C4-2B (cell line): ENCODE data around the gene CYFIP1.
A peak's percentile ranks its signal among the peaks of the same experiment; 100 is the strongest.
"Not testable (repeated sequence)": the region's sequence is repeated elsewhere in the genome, so short reads cannot be mapped to it uniquely, and the experiment has no call there.

ENCODE experiments used
- H3K27ac ChIP-seq: fragments of 450-650 bp; 2 replicates; pipeline ENCODE4 v1.5.1; 2017
- CTCF ChIP-seq: fragments of 450-650 bp; conservative IDR thresholded peaks from 2 replicates; pipeline ENCODE4 v1.5.1; 2017; ENCODE audit warnings: mild to moderate bottlenecking
- ZFX ChIP-seq: fragments of 450-650 bp; IDR thresholded peaks from 2 replicates; pipeline ENCODE4 v1.6.1; 2017

The CYFIP1 gene

DNA sequence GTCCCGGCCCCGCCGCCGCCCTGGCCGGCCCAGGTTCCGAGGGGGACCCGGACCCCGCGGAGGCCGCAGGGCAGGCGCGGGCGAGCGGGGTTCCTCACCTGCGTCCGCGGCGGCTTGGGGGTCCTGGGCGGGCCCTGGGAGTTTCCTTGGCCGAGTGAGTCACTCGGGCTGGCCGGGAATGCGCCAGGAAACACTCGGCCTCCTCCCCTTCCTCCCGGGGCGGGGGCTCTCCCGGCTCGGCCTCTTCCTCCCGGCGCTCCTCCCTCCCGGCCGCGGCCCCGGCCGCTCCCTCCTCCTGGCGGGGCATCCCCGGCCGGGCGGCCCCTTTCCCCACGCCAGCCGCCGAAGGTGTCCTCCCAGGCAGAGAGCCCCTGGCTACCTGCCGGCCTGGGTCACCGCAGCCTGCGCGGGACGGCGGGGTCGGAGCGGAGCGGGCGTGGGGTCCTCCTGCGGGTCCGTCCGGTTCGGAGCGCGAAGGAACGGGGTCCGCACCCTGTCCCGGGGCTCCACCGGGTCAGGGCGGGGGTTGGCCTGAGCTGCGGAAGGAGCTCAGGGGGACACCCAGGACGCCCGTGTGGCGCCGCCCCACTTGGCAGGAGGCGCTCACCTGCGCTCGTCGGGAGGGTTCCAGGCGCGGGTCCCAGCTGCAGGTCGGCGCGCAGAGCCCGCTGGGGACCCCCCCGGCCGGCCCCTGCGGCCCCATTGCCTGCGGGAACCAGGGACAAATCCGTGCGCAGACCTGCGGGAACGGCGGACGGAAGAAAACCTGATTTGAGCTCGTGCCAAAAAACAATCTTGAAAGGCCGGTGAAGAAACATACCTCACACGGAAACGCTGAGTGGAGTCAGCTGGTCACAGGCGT, at the start of gene CYFIP1:
TSS of gene CYFIP1 (minus strand) at position 180 of the 862 bp plus-strand sequence. CDS start 33,083 bp downstream, outside the sequence.
- peak within 1 kb of the TSS; percentile 93 for H3K27ac ChIP-seq
- no peak for TF ChIP-seq CTCF
- peak; percentile 69 for TF ChIP-seq ZFX

DNA sequence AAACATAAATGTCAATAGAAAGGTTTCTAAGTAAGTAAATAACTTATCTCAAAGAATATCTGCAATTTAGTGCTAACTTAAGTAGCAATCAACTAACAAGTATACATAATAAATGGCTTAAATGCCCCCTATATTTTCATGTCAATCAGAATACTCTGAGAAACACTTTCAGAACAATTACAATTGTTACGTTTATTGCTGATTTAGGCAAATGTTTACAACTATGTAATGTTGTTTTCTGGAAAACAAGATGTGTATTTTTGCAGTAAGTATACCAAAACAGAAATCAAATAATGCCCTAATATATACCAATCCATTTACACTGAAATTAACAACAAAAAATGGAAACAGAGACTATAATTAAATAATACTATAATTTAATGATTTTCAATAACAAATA, 46.0 kb upstream of the CYFIP1 start:
- H3K27ac ChIP-seq = no peak overlapping the region
- no peak for TF ChIP-seq ZFX
- no peak for TF ChIP-seq CTCF

DNA sequence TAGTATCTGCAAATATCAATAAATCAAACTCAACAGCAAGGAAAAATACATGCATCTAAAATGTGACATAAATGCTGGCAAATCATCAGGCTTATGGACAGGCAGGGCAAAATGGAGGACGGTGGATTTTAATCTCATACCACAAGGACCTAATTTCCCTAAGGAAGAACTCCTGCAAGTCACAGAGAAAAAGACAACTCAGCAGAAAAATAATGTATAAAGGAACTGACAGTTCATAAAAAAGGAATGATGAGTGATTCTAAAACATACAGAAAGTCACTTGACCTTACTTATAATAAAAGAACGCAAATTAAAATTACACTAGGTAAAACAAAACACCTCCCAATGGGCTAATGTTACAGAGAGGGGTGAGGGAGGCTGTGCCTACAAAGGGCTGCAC, 42.0 kb upstream of the CYFIP1 start:
- TF ChIP-seq ZFX (no peak), CTCF (no peak)
- H3K27ac ChIP-seq = no peak overlapping the region

DNA sequence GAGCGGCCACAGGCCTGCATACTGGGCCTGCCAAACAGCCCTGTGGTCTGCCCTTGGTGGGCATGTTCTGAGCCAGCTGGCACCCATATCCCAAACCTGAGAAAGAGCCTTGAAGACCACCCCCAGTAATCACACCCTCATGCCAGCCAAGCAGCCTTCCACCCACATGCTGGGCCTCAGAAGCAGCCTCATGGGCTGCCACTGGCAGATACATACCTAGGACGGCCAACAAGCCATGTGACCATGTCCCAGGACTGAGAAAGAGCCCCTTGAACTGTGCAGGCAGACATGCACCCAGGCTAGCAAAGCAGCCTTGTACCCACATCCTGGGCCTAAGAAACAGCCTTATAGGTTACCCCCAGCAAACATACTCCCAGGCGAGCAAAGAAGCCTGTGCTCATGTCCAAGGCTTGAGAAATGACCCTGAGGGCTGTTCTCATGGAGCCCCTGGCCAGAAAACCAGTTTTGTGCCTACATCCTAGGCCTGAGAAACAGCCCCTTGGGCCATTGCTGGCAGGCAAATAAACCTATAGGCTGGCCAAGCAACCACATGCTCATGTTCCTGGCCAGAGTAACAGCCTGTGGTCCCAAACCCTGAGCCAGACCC, 34.3 kb upstream of the CYFIP1 start:
- H3K27ac ChIP-seq = no peak overlapping the region
- TF ChIP-seq CTCF (no peak), ZFX (no peak)

DNA sequence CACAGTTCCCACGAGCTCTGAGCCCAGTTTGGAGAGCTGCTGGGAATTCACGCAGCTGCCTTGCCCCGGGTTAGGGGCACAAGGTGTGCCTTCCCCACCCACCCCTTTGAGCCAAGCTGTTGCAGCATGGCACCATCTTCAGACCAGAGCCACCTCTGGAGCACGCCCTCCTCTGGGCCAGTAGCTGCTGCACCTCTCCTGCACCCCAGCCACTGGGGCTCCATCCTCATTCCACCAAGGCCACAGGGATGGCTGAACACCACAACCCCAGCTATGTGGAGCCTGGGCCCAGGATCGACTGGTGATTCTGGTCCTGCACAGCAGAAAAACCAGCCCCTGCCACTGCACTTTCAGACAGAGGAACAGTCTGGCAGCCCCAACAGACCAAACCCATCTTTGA, 33.5 kb upstream of the CYFIP1 start:
- no peak overlapping the region for H3K27ac ChIP-seq
- TF ChIP-seq ZFX (no peak), CTCF (no peak)

- H3K27ac ChIP-seq = not testable (repeated sequence)
Observed at GRCh38 chr15:23012616-23013015, 32.4 kb upstream of the CYFIP1 start.

DNA sequence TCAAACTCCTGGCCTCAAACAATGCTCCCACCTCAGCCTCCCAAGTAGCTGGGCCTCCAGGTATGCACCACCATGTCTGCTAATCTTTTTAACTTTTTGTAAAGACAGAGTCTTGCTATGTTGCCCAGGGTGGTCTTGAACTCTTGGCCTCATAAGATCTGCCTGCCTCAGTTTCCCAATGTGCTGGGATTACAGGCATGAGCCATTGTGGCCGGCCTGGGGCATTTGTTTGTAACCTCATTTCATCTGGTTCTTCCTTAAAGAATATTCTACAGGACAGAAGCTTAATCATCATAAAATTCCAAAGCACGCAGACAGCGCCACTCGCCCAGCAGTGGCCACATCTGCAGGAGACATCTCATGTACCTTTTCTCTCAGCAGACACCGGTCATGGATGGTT, 23.6 kb upstream of the CYFIP1 start:
- TF ChIP-seq CTCF (no peak), ZFX (no peak)

More for the DNA sequence above, 23.6 kb upstream of the CYFIP1 start:
- H3K27ac ChIP-seq = no peak overlapping the region
